Memory B cell (primary cell): Measurements from ENCODE around the gene SLC44A1.

Experiments
- ATAC-seq: fragments of 150-1000 bp; cut with Tn5 transposase; 2 replicates; pipeline ENCODE4 v1.10.0; 2021; ENCODE audit warnings: low read depth, mild to moderate bottlenecking, moderate library complexity
- DNase-seq, 2 donors: peaks; one replicate each; pipeline ENCODE4 v3.0.0; 2022; ENCODE audit warnings: low spot score in 2 of 2
- H3K27ac Mint-ChIP-seq: one replicate; pipeline ENCODE4 v1.8.0; 2022; ENCODE audit warnings: mild to moderate bottlenecking, moderate library complexity, mixed read lengths
- H3K27me3 Mint-ChIP-seq: one replicate; pipeline ENCODE4 v1.8.0; 2022; ENCODE audit warnings: mixed read lengths
- H3K36me3 Mint-ChIP-seq: one replicate; pipeline ENCODE4 v1.8.0; 2022; ENCODE audit warnings: mild to moderate bottlenecking, mixed read lengths
- H3K4me1 Mint-ChIP-seq: one replicate; pipeline ENCODE4 v1.8.0; 2022; ENCODE audit warnings: mixed read lengths
- H3K4me3 Mint-ChIP-seq: one replicate; pipeline ENCODE4 v1.8.0; 2022; ENCODE audit warnings: mild to moderate bottlenecking, moderate library complexity, mixed read lengths
- H3K9me3 Mint-ChIP-seq: one replicate; pipeline ENCODE4 v1.8.0; 2022; ENCODE audit warnings: mixed read lengths

SLC44A1 gene

DNA sequence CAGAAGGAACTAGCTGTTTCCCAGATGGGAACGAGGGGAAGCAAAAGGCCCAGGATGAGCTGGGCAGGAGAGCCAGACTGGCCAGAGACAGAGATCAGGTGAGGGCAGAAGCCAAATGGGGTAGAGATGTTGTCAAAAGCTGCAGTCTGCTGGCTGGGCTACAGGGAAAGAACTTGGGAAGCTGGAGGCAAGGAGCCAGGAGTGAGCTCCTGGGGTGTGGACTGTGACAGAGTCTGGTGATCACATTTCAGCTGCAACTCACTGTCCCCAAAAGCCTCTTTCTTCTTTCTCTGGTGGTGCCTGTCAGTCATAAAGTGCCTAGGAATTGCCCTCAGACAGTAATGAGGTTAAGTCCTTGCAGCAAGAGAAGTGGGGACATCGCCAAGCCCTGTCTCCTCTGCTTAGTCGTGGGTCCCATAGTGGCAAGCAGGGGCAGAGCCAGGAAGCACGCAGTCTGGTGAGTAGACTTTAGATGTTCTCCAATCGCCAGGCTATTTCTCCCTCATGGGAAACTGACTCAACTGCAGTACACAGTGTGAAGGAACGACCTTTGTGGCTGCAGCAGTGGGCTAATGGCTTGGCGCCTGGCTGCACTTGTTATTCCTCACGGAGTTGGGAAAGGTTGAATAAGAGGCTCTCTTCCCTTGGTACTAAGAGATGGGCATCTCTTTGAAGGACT is 200.9 kb downstream of the SLC44A1 start:
- peaks cover 2% of the 10 kb centered on the region for H3K27me3 Mint-ChIP-seq
- H3K4me3 Mint-ChIP-seq, result no peak overlapping the region
- no peaks in the 10 kb centered on the region for H3K36me3 Mint-ChIP-seq
- ATAC-seq (no peak), DNase-seq (no peak)
- peaks cover 11% of the 10 kb centered on the region for H3K4me1 Mint-ChIP-seq
- H3K27ac Mint-ChIP-seq, result no peak overlapping the region
- no peaks in the 10 kb centered on the region for H3K9me3 Mint-ChIP-seq

DNA sequence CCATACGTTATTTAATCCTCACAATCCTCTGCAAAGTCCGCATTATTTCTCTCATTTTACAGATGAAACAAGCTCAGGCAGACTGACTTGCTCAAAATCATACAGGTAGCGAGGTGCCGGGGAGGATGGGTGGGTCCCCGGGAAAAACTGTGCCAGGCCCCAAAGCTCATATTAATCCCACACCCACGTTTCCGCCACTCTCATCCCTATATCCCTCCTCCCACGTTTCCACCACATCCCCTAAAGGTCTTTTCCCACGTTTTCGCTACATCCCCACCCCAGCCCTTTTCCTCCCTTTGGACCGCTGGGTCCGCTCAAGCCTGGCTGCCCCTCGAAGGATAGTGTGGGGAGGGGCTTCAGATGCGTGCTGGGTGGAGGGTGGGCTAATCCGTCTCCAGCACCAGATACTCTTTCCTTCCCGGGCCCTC is 202.9 kb downstream of the SLC44A1 start:
- peaks cover 16% of the 10 kb centered on the region for H3K4me1 Mint-ChIP-seq
- H3K4me3 Mint-ChIP-seq, result peak overlapping the region; percentile 93
- no peak for ATAC-seq
- peak overlapping the region; percentile 78 for H3K27ac Mint-ChIP-seq
- H3K27me3 Mint-ChIP-seq, result no peaks in the 10 kb centered on the region
- no peak for DNase-seq
- H3K9me3 Mint-ChIP-seq, result no peaks in the 10 kb centered on the region
- H3K36me3 Mint-ChIP-seq, result no peaks in the 10 kb centered on the region

DNA sequence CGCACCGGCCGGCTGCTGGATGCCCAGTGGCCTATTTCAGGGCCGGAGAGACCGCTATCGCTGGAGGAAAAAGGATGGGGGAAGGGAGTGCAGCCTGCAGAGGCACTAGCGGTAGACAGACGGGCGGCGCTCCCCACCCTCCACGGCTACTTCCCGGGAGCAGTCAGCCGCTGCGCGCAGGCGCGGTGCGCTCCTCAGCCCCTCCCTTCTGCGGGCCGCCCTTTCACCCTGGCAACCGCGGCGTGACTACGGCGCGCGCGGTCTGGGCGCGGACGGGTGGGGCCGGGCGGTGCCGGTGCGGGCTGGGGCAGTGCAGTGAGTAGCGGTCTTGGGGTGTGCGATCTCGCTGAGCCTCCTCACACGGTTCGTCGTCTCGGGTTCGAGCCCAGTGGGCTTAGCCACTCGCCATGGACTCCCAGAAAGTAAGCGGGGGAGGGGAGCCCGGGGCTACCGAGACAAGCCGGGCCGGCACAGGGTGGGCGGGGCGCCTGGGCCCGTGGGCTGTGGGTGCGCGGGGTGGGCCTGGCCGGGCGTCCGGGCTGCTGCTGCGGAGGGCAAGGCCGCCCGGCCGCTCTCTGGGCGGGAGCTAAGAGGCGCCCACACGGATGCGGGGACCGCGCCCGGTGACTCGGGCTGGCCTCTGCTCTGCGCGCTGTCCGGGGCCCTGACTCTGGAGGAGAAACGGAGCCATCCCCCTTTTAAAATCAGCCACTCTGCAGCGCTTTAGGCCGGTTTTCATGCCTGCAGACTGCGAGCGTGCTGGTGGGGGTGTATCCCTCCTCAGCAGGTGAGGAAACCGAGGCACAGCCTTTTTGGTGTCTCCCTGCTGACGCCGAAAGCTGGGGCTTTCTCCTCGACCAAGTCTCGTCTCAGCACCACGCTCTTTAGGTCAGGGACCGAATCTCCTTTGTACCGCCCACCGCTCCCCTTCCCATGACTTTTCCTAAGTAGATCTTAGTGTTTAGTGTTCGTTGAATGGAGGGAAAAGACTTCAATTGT is 203.7 kb downstream of the SLC44A1 start, which contains the start of gene FSD1L:
Gene FSD1L, plus strand, starts transcription at position 221 of the 999 bp plus-strand sequence. Its CDS starts 187 bp downstream, at position 408.
- H3K36me3 Mint-ChIP-seq, result no peaks in the 10 kb centered on the region
- peak; percentile 92 for ATAC-seq

DNA sequence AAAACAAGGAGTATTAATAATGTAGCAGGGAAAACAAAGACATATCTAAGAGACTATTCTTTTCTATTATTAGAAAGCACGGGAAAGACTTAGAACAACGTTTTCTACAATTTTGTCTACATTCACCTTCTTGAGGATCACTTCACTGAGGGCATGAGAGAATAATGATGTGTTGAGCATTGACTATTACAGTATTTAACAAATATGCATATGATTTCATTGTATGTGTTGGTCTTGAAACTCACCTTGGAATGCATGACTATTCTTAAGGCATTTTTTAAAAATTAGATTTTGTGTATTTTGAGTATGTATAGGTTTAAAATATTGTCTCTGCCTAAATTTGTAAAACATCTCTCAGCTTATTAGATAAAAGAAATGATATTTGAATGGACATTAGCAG is 204.6 kb downstream of the SLC44A1 start:
- DNase-seq (no peak), ATAC-seq (no peak)
- no peaks in the 10 kb centered on the region for H3K27me3 Mint-ChIP-seq
- no peak overlapping the region for H3K27ac Mint-ChIP-seq
- H3K4me1 Mint-ChIP-seq, result peaks cover 18% of the 10 kb centered on the region
- no peaks in the 10 kb centered on the region for H3K9me3 Mint-ChIP-seq
- no peak overlapping the region for H3K4me3 Mint-ChIP-seq
- no peaks in the 10 kb centered on the region for H3K36me3 Mint-ChIP-seq

More for the DNA sequence above, 203.7 kb downstream of the SLC44A1 start, which contains the start of gene FSD1L:
- Mint-ChIP-seq H3K4me1 (peaks cover 18% of the 10 kb centered on the region), H3K27ac (peak within 1 kb of the TSS; percentile 78), H3K4me3 (peak within 1 kb of the TSS; percentile 93), H3K9me3 (no peaks in the 10 kb centered on the region), H3K27me3 (no peaks in the 10 kb centered on the region)
- peak; percentile 72 to 73 for DNase-seq

DNA sequence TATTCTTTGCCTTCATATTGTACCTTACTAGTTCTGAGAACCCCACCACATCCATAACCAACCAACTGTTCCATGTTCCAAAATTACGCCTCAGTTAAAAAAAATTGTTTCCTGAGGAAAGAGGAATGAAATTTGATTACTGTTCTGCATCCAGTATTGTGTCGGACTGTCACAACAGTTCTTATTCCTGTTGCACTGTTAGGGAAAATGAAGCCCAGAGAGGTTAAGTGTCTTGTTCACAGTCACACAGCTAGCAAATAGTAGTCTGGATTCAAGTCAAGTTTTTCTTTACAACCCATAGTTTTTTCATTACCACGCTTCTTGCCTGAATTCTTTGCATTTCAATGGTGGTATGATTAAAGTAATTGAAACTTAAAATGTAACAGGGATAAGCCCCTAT is 207.7 kb downstream of the SLC44A1 start:
- peaks cover 18% of the 10 kb centered on the region for H3K4me1 Mint-ChIP-seq
- DNase-seq (no peak), ATAC-seq (no peak)
- H3K9me3 Mint-ChIP-seq, result no peaks in the 10 kb centered on the region
- peaks cover 3% of the 10 kb centered on the region for H3K36me3 Mint-ChIP-seq
- H3K4me3 Mint-ChIP-seq, result no peak overlapping the region
- no peaks in the 10 kb centered on the region for H3K27me3 Mint-ChIP-seq
- H3K27ac Mint-ChIP-seq, result no peak overlapping the region

DNA sequence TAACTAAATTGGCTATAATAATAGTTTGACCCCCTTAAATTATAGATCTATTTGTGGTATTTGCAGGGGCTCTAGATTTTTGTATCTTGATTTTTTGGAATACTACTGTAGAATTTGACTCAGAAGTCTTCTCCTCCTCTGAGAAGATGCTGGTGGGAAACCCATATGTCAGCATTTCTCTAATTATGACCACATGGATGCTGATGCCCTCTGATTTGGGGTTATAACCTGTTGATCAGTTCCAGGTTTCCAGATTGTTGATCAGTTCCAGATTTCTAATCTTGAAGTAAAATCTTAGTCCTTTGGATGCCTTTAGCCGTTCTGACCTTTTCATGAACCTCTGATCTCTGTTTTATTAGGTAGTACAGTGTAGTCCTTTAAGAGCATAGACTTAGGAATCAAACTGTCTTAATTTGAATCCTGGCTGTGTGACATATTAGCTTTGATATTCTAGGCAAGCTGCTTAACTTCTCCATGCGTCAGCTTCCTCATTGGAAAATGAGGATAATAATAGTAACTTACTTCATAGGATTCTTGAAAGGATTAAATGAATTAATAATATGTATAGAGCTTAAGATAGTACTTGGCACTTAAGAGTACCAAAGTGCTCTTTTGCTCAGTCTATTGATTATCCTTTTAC is 211.5 kb downstream of the SLC44A1 start:
- no peak overlapping the region for H3K27ac Mint-ChIP-seq
- ATAC-seq (no peak), DNase-seq (no peak)
- H3K27me3 Mint-ChIP-seq, result no peaks in the 10 kb centered on the region
- H3K36me3 Mint-ChIP-seq, result peaks cover 16% of the 10 kb centered on the region
- H3K4me1 Mint-ChIP-seq, result peaks cover 7% of the 10 kb centered on the region
- H3K4me3 Mint-ChIP-seq, result no peak overlapping the region
- peaks cover 6% of the 10 kb centered on the region for H3K9me3 Mint-ChIP-seq

DNA sequence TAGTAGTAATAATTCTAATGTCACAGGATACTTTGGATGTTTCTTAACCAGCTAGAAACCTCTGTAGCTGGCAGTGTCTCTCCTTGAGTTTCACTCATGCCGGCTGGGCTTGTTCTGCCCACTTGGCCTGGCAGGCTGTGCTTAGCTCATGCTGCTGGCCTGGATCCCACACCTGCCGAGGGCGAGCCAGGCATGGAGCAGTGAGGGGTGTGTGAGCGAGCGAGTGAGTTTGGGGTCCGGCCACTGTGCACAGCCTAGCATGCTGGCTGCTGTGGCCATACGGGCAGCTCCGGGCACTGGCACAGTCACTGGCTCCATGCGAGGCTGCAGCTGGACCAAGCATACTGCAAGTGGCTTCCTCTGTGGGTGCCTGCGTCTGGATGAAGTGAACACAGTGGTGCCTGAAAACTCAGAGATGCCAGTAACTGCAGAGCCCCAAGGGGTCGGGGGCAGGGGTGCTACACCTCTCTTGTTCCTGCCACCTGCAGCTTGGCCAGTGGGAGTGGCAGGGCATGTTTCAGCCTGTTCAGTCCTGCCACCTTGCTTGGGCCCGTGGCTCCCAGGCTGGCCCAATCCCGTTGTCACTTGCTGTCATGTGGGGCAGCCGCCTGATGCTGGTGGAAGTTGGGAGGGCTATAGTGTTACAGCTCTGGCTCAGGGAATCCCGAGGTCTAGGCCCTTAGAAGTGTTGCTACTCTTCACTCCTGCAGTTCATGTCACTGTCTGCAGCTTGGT is 213.3 kb downstream of the SLC44A1 start:
- H3K36me3 Mint-ChIP-seq, result peaks cover 16% of the 10 kb centered on the region
- H3K27ac Mint-ChIP-seq, result no peak overlapping the region
- DNase-seq, result no peak
- H3K4me1 Mint-ChIP-seq, result no peaks in the 10 kb centered on the region
- H3K27me3 Mint-ChIP-seq, result no peaks in the 10 kb centered on the region
- no peak for ATAC-seq
- H3K9me3 Mint-ChIP-seq, result peaks cover 6% of the 10 kb centered on the region
- H3K4me3 Mint-ChIP-seq, result no peak overlapping the region

DNA sequence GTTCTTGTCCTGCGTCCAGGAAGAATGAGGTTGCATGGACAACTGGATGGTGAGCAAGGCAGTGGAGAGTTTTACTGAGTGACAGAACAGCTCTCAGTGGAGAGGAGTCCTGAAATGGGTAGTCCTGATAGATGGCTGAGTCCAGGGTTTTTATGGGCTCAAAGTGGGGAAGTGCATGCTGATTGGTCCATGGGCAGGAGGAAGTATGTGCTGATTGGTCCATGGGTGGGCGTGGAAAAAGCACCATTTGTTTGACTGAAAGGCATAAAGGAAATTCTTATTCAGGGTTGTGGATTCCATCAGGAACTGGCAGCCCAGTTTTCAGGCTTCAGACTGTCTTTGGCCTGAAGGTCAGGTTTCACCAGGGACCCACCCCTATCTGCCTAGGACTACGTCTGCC is 214.0 kb downstream of the SLC44A1 start:
- no peak overlapping the region for H3K4me3 Mint-ChIP-seq
- DNase-seq, result no peak
- H3K27ac Mint-ChIP-seq, result no peak overlapping the region
- no peak for ATAC-seq
- peaks cover 16% of the 10 kb centered on the region for H3K36me3 Mint-ChIP-seq
- H3K27me3 Mint-ChIP-seq, result no peaks in the 10 kb centered on the region
- peaks cover 6% of the 10 kb centered on the region for H3K9me3 Mint-ChIP-seq
- no peaks in the 10 kb centered on the region for H3K4me1 Mint-ChIP-seq

DNA sequence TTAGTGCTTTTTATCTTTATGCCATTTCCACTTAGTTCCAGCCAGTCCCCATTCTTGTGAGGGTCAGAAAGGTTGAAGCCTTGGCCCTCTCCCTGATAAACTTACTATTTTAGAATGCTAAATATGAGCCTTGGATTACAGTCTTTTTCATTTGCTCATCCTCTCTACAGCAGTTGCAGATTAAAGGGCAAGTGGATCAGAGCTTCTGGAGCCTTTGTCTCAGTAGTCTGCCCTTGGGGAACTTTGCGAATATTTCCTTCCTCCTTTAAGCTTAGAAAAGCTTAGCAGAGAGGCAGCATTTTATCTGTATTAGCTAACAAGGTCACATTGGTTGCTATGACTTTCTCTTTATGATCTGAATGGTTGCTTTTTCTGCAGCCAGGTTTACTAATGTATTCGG is 214.9 kb downstream of the SLC44A1 start:
- no peak for ATAC-seq
- no peak overlapping the region for H3K27ac Mint-ChIP-seq
- peaks cover 18% of the 10 kb centered on the region for H3K36me3 Mint-ChIP-seq
- H3K27me3 Mint-ChIP-seq, result no peaks in the 10 kb centered on the region
- peaks cover 6% of the 10 kb centered on the region for H3K9me3 Mint-ChIP-seq
- no peaks in the 10 kb centered on the region for H3K4me1 Mint-ChIP-seq
- no peak for DNase-seq
- no peak overlapping the region for H3K4me3 Mint-ChIP-seq

DNA sequence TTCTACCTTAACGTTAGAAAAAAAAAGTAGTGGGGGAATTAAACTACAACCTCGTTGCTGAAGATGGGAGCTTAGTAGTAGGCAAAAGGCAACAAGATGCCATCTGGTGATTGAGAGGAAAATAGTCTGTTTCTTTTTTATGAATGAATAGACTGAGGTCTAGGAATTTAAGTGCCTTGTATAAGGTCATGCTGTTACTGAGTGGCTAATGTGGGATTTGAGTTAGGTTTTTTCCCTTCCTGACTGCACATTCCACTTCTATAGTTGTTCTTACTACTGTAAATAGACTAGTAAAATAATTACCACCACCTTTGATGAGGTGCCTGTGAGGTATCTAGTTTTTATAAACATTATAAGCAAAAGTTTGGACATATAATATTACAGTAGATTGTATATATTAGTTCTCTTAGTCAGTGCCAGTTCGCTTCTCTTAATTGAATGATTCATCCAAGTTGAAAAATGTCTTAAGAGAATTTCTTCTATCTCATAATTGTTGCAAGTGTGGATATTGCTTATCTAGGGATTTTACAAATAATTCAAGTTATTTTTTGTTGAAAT is 222.5 kb downstream of the SLC44A1 start:
- H3K4me3 Mint-ChIP-seq, result no peak overlapping the region
- no peaks in the 10 kb centered on the region for H3K27me3 Mint-ChIP-seq
- ATAC-seq, result no peak
- no peak for DNase-seq
- no peaks in the 10 kb centered on the region for H3K4me1 Mint-ChIP-seq
- H3K9me3 Mint-ChIP-seq, result peaks cover 1% of the 10 kb centered on the region
- H3K27ac Mint-ChIP-seq, result no peak overlapping the region
- H3K36me3 Mint-ChIP-seq, result peaks cover 19% of the 10 kb centered on the region

DNA sequence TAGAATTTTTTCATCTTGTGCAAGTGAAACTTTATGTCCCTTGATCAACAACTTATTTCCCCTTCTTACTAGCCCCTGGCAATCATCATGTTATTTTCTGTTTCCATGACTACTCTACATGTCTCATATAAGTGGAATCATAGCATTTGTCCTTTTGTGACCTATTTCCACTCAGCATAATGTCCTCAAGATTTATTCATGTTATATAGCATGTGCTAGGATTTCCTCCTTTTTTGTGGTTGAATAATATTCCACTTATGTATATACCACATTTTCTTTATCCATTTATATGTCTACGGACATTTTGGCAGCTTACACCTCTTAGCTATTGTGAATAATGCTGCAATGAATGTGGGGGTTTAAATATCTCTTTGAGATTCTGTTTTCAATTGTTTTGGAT is 224.4 kb downstream of the SLC44A1 start:
- Mint-ChIP-seq H3K4me3 (no peak overlapping the region), H3K4me1 (no peaks in the 10 kb centered on the region), H3K36me3 (peaks cover 19% of the 10 kb centered on the region), H3K27me3 (no peaks in the 10 kb centered on the region), H3K27ac (no peak overlapping the region), H3K9me3 (peaks cover 1% of the 10 kb centered on the region)
- DNase-seq, result no peak
- ATAC-seq, result no peak

DNA sequence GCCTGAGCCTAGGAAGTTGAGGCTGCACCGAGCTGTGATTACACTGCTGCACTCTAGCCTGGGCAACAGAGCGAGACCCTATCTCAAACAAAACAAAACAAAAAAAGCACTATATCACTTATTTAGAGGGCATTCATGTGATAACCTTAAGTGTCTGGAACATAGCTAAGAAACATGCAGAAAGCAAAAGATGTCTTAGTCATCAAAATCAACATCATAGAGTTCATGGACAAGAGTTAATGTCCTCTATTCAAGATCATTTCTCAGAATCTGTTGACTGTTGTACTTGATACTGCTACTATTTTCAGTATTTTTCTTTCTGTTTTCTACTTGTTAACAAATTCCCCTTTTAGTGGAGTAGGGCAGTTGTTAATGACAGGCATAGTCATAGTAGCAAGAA is 228.8 kb downstream of the SLC44A1 start:
- Mint-ChIP-seq H3K4me1 (no peaks in the 10 kb centered on the region), H3K4me3 (no peak overlapping the region), H3K36me3 (peaks cover 11% of the 10 kb centered on the region), H3K27me3 (no peaks in the 10 kb centered on the region), H3K9me3 (peaks cover 1% of the 10 kb centered on the region), H3K27ac (no peak overlapping the region)
- DNase-seq (no peak), ATAC-seq (no peak)

DNA sequence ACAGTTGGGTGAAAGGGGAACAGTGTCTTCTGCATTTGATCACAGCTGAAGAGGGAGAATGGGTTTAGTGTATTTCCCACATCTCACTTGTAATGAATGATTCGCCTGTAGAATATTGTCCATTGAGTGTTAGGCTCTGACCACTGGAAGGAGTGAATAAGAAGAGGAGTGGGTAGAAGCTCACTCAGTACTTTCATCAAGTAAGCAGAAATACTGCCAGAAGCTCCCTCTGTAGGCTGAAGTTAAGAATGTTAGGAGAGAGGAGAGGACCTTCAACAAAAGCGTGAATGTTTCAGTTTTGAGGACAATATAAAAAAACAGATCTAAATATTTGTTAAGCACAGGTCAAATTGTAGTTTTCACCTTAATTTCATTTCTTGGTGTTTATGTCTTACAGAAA is 230.9 kb downstream of the SLC44A1 start:
- DNase-seq (no peak), ATAC-seq (no peak)
- no peak overlapping the region for H3K4me3 Mint-ChIP-seq
- no peaks in the 10 kb centered on the region for H3K27me3 Mint-ChIP-seq
- H3K9me3 Mint-ChIP-seq, result no peaks in the 10 kb centered on the region
- H3K36me3 Mint-ChIP-seq, result peaks cover 4% of the 10 kb centered on the region
- H3K4me1 Mint-ChIP-seq, result no peaks in the 10 kb centered on the region
- no peak overlapping the region for H3K27ac Mint-ChIP-seq
